ENCODE measurements around the gene NUAK2.

NUAK2 gene

DNA sequence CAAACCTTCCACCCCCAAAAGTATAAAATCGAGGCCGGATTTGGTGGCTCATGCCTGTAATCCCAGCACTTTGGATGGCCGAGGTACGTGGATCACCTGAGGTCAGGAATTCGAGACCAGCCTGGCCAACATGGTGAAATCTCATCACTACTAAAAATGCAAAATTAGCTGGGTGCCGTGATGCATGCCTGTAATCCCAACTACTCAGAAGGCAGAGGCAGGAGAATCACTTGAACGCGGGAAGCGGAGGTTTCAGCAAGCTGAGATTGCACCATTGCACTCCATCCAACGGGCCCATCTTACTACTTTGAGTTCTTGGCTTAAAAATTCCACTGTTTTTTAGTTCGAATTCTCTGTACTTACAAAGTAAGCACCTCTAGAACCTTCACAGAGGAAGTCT, 24.2 kb upstream of the NUAK2 start:
- DNase-seq = no peak

DNA sequence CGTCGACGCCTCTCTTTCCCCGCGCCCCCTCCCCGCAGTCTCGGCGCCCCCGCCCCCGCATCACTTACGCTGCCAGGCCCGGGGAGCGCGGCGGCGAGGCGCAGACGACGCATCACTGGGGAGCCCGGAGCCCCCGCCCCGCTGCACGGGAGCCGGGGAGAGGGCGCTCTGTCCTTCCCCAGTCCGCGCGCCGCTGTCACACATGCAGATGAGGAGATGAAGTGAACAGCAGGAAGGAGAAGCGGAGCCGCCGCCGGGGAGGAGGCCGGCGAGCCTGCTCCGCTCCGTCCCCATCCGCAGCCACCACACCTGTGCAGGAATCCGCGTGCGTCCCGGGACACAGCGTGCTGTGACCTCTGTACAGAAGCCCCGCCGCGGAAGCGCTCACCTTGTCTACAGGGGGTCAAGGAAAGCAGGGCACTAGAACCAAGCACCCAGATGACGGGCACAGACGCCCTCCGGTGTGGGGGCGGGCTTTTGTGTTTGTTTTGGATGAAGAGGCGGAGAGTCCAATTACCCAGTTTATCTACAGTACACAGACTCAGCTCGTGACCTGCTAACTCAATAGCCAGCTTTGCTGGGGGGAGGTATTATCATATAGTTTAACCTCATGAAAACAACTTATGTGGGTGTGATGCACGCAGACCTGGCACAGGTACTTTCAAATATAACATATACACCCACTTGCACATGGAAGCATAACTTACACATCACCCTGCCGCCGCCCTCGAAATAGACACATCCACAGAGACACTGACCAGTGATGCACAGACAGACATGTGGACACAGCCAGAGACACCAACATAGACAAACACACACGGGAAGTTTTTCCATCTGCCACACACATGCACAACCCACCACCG, 22.8 kb upstream of the NUAK2 start:
- peak; percentile 48 for DNase-seq

DNA sequence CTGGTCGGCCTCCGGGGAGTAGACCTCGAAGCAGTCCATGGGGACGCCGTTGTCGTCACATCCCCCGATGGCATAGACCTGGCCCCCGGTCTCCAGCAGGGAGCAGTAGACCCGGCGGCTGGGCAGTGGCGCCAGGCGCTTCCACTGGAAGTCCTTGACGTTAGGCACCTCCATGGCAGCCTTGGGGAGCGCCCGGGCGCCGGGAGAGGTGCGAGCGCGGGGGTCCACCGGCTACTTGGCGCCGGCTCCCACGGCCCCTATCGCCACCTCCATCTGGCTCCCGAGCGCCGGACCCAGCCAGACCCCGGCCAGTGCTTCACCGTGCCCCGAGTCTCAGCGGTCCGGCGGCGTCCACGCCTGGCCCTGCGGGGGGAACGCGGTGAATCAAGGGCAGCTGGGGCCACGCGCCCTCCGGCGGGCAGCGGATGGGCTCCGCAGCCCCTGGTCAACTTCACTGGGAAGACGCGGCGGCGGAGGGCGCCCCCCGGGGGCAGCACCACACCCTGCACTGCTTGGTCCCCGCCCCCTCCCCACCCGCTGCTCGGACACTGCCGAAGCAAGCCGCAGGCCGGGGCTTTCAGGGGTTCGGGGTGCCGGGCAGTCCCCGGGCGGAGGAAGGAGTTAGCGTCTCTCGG, 22.0 kb upstream of the NUAK2 start:
- peak; percentile 27 for DNase-seq

DNA sequence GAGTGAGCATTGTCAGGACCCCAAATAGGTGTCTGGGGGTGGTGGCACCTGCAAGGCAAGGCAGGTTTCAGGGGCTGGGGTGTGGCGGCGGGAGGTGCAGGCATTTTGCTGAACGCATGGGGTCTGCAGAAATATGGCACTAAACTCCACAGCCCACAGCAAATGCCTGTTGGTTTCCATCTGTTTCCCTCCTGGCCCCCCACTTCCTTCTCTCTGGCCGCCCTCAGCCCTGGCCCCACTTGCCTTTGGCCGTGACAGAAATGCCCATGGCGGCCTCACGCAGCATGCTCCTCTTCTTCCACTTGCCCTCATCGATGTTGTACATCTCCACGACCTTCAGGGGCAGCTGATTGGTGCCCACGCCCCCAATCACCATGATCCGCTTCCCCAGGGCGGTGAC, 21.4 kb upstream of the NUAK2 start:
- no peak for DNase-seq

DNA sequence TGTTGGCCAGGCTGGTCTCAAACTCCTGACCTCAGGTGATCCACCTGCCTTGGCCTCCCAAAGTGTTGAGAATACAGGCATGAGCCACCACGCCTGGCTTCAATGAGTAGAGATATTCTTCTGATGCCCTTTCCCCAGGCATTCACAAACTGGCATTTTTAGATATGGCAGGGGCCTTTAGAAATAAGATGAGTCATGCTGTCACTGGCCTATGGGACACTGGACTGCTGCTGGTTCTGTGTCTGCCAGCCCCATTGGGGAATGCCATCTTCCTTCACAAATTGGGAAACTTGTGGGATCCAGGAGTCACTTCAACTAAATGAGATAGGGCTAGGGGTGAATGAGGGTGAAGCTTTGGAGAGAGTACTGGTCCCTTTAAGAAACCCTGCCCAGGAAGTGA, 19.1 kb upstream of the NUAK2 start:
- DNase-seq = no peak

DNA sequence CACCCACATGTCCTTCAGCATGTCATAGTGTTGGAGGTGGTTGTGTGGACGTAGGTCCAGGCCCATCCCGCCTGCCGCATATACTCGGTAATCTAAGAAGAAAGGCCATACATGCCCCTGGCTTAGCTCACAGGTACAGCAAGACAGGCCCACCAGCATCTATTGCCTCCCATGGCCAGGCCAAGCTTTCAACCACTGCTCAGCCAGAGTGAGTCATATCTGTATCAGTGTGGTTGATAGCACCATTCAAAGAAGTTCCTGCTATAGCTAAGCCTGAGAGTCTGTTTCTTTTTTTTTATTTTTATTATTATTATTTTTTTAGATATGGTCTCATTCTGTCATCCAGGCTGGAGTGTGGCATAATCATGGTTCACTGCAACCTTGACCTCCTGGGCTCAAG, 18.2 kb upstream of the NUAK2 start:
- DNase-seq = no peak

DNA sequence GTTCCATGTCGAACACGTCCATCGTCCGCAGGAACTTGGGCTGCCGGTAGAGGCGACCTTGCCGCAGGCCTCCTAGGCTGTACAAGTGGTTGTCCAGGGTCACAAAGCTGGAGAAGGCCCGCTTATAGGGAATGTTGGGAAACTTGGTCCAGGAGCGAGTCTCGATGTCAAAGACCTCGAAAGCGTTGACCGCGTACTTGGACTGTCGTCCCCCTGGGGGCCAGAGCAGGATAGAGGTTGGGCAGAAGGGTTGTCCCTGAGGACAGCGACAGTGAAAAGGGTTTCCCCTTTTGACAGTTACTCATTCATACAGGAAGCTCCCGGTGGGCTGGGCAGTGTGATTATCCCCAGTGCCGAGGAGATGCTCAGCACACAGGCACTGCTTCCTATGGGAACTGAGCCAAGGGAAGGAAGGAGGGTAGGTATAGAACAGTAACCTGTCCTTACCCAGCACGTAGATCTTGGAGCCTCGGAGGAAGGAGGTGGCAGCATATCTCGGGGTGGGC, 17.7 kb upstream of the NUAK2 start:
- DNase-seq = no peak

DNA sequence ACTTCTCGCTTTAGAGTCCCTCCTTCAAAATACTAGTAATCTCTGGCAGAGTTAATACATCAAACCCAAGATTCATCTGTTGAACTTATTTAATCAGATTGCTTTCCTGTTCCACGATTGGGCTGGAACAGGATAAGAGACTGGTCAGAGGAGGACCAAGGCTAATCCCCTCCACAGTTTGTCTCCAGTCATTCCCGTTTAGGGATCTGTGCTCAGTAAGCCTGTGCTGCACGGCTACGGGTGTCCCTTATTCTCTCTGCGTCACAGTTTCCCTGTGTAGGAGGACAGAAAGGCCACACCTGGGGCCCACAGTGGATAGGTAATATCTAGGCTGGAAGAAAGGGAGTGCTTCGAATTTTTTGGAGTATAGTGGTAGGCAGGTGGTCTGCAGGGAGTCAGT, 16.5 kb upstream of the NUAK2 start:
- DNase-seq = no peak

DNA sequence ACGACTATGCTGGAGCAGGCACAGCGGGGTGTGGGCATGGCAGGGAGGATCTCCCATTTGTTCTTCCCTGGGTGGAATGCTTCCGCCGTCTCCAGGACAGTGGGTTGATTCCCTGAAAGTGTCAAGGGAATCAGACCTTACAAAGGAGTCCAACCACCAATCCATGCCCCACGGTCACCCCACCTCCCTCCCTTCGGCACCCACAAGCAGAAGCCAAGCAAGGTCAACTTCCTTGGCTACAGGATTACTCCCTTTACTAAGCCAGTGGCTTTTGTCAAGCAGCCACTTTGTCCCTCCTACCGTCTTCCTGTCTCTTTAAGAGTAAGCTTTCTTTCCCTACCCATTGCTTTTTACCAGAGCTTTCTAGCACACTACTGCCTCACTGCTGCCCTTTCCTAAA, 15.9 kb upstream of the NUAK2 start:
- DNase-seq = no peak

DNA sequence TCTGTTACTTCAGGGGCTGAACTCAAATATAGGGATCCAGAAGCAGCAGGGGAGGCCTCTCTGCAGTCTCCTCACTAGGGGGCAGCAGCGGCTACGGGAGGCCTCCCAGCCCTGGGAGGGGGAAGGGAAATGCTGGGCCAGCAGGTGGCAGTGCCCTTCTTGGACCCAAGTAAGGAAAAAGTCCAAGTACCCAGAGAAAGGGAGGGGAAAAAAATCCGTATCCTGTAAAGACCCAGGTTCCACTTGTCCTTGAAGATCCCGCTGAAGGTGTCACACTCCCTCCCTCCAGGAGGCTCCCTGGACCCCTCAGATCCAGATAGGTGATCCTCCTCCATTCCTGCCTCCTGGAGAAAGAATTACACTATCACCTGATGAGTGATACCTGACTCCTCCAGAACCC, 14.1 kb upstream of the NUAK2 start:
- DNase-seq = peak; percentile 81

DNA sequence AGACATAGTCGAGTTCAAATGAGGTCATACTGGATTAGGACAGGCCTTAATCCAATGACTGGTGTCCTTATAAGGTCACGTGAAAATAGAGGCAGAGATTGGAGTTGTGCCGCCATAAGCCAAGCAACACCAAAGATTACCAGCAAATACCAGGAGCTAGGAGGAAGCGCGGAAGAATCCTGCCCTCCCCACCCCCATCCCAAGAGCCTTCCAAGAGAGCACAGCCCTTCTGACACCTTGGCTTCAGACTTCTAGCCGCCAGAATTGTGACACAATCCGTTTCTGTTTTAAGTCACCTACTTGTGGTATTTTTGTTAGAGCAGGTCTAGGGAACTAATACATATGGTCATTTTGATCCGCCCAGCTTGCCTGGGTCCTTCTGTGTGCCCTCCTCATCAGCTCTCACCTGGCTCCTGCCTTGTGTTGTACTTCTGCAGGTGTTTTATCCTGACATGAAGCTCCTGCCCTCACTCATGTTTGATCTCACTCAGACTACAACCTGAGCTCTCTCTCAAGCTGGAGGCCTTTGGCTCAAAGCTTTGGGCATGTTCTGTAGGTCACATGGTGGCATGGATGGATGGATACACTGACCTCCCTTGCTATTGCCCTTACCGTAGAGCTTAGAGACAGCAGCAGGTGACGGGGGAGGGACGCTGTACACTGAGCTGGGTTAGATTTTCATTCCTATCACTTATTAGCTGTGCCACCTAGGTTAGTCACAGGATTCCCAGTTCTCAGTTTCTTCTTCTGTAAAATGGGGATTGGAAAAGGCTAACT, 10.7 kb upstream of the NUAK2 start:
- no peak for DNase-seq

DNA sequence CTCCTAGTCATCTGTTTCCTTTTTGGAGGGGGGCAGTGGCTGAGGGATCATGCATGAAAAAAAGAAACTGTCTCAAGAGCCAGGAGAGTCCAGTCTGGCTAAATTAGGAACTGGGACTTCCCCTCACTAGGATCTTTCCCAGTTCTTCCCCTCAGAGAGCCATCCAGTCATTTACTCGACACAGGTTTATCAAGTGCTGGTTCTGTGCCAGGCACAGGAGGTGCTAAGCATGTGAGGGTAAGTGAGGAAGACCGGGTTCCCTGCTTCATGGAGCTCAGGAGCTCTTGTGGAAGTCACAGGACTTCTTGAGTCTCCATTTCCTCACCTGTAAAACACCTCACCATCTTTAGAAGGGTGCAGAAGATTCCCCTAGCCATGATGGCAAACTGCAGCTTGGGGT, 8.6 kb upstream of the NUAK2 start:
- DNase-seq = no peak

DNA sequence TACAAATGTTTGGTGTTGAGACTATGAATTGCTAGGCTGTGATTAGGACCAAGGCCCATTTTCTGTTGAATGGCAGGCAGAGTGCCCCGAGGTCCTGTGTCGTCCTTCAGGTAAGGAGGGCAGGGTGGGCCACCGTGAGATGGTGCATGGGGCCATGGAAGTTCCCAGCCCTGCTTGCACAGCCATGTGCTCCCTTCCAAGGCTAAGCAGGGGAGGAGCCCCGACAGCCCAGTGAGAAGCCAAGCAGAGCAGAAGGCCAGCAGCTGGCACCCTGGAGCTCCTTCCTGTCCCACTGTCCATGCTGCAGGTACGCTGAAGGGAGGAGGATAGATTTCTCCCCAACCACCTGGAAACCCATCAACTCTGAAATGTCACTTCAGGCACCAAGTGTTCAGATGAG, 8.2 kb upstream of the NUAK2 start:
- no peak for DNase-seq

DNA sequence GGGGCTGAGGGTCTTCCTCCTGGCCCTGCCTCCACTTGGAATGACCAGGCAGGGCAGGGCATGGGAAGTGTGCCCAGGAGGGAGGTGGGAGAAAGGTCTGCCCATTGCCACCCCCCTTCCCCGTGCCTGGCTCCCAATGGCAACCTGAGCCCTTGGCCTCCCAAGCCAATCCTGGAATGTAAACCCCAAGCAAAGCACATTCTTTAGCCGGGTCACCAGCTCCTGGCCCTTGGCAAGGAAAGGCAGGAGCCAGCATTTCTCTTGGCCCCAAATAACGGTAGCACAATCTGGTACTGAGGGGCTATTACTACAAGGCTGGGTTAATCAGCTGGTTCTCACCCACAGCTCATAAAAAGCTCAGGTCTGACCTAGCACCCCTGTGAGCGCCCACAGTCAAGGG, 6.9 kb upstream of the NUAK2 start:
- no peak for DNase-seq

DNA sequence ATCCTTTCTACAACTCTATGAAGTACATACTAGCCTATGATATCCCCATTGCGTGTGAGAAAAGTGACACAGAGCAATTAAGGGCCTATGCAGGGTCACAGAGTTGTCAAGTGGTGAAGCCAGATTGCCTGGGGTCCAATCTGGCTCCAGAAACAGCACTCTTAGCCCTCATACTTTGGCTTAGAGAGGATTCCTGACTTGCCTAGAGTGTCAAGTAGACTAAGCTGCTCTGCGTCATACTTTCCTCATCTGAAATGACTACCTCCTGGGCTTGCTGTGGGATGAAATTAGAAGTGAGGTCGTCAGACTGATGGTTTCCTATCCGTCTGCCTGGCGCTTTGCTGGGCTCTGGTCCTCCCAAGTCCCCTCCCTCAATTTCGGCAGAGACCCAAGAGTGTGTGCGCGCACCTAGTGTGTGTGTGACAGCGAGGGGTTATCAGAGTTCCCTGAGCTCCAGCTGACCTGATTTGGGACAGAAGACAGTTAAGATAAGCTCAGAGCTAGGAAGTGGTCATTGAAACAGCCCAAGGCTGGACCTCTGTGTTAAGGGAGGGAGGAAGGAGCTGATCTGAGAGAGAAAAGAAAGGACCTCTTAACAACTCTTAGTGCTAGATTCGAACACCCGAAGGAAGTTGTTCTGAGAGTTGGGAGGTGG, 5.4 kb upstream of the NUAK2 start:
- no peak for DNase-seq

DNA sequence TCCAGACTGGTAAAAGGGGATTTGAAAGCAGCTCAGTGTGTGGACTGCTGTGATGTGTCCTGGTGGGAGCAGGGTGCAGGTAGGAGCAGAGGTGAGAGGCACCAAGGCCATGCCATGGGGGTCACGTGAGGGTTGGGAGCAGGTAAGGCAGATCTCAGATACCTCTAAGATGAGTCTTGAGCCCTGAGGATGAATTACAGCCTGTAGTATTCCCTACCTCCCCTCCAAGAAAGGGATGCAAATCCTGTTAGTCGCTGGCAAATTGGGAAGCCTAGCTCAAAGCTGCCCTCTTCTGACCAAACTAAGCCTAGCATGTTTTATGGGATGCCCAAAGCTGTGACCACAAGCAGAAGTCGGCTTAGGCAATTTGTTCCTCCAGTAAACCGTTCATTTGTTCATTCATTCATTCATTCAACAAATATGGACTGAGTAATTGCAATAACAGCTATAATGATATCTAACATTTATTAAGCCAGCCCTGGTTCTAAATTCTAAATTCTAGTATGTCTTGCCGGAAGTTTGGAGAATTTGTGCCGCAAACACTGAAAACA, 3.9 kb upstream of the NUAK2 start:
- peak; percentile 70 for DNase-seq

DNA sequence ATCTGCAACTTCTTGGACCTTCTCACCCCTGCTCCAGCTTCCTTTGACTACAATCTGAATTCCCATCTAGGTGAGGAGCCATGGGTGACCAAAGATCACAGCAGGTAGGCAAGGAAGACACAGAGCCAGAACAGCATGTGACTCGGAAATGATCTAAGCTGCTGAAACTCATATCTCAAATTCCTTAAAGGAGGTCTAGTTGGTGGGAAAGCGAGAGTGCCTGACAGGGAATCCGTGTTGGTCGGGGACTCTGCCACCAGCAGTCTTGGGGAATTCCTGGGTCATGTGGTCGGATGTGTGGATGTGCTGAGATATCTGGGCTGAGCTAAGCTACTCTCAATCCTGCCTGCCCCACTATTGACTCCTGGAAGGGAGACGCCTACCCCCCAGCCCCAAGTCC, 3.2 kb upstream of the NUAK2 start:
- DNase-seq = no peak

DNA sequence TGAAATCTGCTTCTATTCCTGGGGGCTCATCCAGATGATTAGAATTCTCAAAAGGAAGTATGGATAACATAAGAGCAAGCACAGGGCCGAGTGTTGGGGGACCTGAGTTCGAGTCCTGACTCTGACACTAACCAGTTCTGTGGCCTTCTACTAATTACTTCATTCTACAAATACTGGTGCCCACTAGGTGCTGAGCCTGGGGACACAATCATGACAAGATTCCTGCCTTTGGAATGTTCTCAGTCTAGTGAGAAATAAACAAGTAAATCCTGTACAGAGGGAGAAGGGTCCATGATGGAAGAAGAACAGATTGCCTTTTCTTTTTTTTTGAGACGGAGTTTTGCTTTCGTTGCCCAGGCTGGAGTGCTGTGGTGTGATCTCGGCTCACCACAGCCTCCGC, 2.2 kb upstream of the NUAK2 start:
- no peak for DNase-seq

DNA sequence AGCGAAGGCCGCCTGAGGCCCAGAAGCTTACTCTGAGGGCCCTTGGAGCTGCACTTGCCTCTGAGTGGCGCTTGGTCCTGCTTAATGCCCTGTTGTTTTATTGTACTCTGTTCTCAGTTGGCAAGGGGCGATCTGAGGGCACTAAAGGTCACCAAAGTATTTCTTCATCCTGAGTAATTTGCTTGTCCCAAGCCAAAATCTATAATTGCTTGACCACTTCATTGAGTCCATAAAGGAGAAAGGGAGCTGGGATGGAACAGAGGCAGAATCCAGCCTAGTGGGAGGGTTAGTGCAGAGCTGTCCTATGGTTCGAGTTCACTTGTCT, 376 bp upstream of the NUAK2 start:
- DNase-seq = no peak

DNA sequence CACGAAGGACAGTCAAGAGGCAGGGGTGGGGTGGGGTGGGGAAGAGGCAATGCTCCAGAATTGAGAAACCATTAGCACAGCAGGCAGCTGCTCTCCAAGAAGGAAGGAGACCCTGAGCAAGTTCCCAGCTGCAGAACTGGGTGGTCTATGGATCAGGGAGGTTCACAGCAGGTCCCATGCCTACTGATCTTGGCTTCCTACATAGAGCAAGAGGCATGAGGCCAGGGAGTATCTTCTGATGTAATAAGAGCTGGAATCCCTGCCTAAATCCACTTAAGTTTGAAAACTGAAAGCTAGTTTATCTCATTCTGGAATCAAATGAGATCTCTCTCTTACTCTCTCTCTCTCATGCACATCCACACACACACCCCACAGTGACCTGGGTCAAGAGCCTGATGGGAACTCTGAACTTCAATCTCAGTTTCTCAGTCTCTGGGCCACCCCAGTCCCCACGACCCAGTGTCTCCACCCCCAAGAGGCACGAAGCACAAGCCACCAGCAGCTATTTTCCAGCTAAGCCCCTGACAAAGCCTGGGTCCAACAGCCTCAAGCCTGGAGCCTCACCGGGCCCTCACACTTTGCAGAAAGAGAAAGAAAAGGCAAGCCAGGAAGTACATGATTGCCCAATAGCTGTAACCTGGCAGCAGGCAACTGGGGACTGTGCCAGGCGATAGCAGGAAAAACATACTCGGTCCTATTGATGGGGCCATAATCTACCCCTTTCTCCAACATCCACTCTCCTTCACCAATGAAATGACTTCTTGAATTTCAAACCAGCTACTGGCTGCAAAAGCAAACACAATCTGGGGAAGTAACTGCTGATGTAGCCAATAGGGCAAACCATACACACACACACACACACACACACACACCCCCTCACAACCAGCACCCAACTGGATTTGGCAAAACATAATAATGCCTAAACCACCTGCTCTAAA, 2.2 kb downstream of the NUAK2 start:
- DNase-seq = peak; percentile 92

DNA sequence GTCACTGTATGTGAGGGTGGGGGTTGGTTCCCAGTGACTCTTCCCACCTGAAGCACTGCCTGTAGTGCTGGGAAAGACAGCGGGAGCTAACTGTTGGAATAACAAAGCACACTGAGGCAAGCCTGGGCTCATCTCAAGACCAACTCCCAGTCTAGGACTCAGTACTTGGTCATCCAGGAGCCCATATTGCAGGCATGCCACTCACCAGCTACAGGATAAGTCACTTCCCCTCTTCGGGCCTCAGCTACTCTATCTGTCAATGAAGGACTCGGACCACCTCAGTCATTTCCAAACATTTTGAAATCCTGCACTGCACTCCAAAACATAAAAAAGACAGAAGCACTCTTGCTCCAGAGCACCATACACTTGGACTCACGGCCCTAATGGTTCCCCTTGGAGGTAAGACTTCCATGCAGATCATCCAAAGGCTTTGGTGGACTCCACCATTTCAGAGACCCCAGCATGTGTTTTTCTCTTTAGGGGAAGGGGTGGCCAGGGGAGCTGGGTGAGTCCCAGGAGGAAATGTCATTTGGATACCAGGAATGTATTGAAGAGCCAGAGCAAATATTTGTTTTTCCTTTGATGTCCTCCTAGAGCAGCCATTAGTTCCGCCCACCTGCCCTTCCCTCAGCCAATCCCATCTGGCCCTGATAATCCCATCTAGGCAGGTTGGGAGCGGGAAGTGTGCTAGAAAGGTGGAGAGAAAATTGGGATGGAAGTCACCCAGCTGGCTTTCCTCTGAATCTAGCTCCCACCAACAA, 3.1 kb downstream of the NUAK2 start:
- peak; percentile 50 for DNase-seq

Measured in NCI-H1105 treated with DMSO at 0.1 percent for 48 hours (cell line).